H1 (cell line): ENCODE data around the gene CEACAM21. TPM values are rescaled to one million over a fixed set of nuclear protein-coding genes. Genes with fewer than 3 reads are reported as not detected.

Source experiments
- CTCF ChIA-PET: fragments of 300-600 bp; sonication (Branson Sonifier 250); formaldehyde crosslinking; loops from one replicate; lab custom pipeline; 2021; ENCODE audit not compliant: partially characterized antibody; lab: Charles Lee
- POLR2A ChIA-PET: fragments of 300-600 bp; sonication (Branson Sonifier 250); formaldehyde crosslinking; loops from one replicate; lab custom pipeline; 2021; ENCODE audit warnings: inconsistent platforms; ENCODE audit not compliant: partially characterized antibody; lab: Charles Lee
- DNase-seq, 2 experiments: peaks; one replicate each; pipeline versions ENCODE4 v3.0.0 to v3.0.0-alpha.2; 2010 to 2022; ENCODE audit warnings: low spot score in 2 of 2, low read depth in 1 of 2, mixed read lengths in 1 of 2
- FAIRE-seq: peaks from 2 replicates; lab custom pipeline; 2011; peaks lifted over from hg19 to GRCh38; lab: Jason Lieb, UNC
- H2AFZ ChIP-seq: 2 replicates; pipeline ENCODE4 v1.8.1; 2012; ENCODE audit warnings: low read length, inconsistent platforms
- H2AK5ac ChIP-seq: 2 replicates; pipeline ENCODE4 v1.6.1; 2013; ENCODE audit warnings: low read depth, low read length
- H2BK120ac ChIP-seq: replicated peaks from 2 replicates; pipeline ENCODE3; 2013; ENCODE audit warnings: low read depth, low read length, inconsistent platforms
- H2BK12ac ChIP-seq: 2 replicates; pipeline ENCODE4 v1.6.1; 2013; ENCODE audit warnings: low read depth, low read length
- H2BK15ac ChIP-seq: 2 replicates; pipeline ENCODE4 v1.6.1; 2013; ENCODE audit warnings: low read length
- H2BK20ac ChIP-seq: 2 replicates; pipeline ENCODE4 v1.6.1; 2013; ENCODE audit warnings: low read length
- H2BK5ac ChIP-seq: 2 replicates; pipeline ENCODE4 v1.6.1; 2013; ENCODE audit warnings: low read depth, low read length
- H3K14ac ChIP-seq: 2 replicates; pipeline ENCODE4 v1.6.1; 2013; ENCODE audit warnings: inconsistent platforms; ENCODE audit not compliant: insufficient read length
- H3K18ac ChIP-seq: 2 replicates; pipeline ENCODE4 v1.6.1; 2013; ENCODE audit warnings: low read length; ENCODE audit errors: extremely low read depth
- H3K23ac ChIP-seq: 2 replicates; pipeline ENCODE4 v1.6.1; 2013; ENCODE audit warnings: inconsistent platforms; ENCODE audit not compliant: insufficient read length
- H3K23me2 ChIP-seq: 2 replicates; pipeline ENCODE4 v1.6.1; 2013; ENCODE audit warnings: low read depth, low read length
- H3K27ac ChIP-seq: 2 replicates; pipeline ENCODE4 v1.6.1; 2011; ENCODE audit warnings: low read depth, low read length, inconsistent platforms
- H3K27me3 ChIP-seq, 4 experiments: replicated peaks in 1 of 4; 1 replicate in 1 of 4; 2 replicates in 3 of 4; pipeline versions ENCODE4 v1.6.1 to v1.8.1; 2011 to 2013; ENCODE audit warnings: low read length in 3 of 4, mild to moderate bottlenecking in 3 of 4, inconsistent platforms in 2 of 4, mixed read lengths in 2 of 4, moderate library complexity in 1 of 4; ENCODE audit not compliant: control insufficient read depth in 3 of 4, insufficient read depth in 3 of 4; ENCODE audit errors: extremely low read depth in 1 of 4
- H3K36me3 ChIP-seq, 4 experiments: 2 replicates each; pipeline versions ENCODE4 v1.6.1 to v1.8.1; 2011 to 2013; ENCODE audit warnings: mild to moderate bottlenecking in 4 of 4, low read length in 3 of 4, moderate library complexity in 2 of 4, control low read depth in 1 of 4, inconsistent platforms in 1 of 4; ENCODE audit not compliant: insufficient read depth in 4 of 4, control insufficient read depth in 2 of 4
- H3K4ac ChIP-seq: replicated peaks from 2 replicates; pipeline ENCODE3; 2013; ENCODE audit warnings: low read length, low read depth, mixed read lengths, inconsistent platforms; ENCODE audit not compliant: insufficient read length
- H3K4me1 ChIP-seq, 4 experiments: replicated peaks in 1 of 4; 1 replicate in 1 of 4; 2 replicates in 3 of 4; pipeline versions ENCODE4 v1.6.1 to v1.8.1; 2011 to 2013; ENCODE audit warnings: low read length in 3 of 4, inconsistent platforms in 2 of 4, mixed read lengths in 1 of 4; ENCODE audit not compliant: insufficient read depth in 4 of 4, control insufficient read depth in 3 of 4
- H3K4me2 ChIP-seq, 2 experiments: 2 replicates each; pipeline versions ENCODE4 v1.6.1 to v1.8.1; 2011 to 2013; ENCODE audit warnings: low read depth in 2 of 2, low read length in 2 of 2, control low read depth in 1 of 2, inconsistent platforms in 1 of 2, mild to moderate bottlenecking in 1 of 2; ENCODE audit not compliant: insufficient read depth in 1 of 2
- H3K4me3 ChIP-seq, 4 experiments: fragments of 200-600, 300-600 bp in 1 of 4; sonication (generic), shearing (Covaris generic), sonication (Bioruptor Twin) in 1 of 4; 2 replicates each; pipeline versions ENCODE4 v1.5.1 to v1.8.1; 2011 to 2016; ENCODE audit warnings: low read length in 4 of 4, low read depth in 3 of 4, control low read depth in 2 of 4, inconsistent platforms in 2 of 4, mild to moderate bottlenecking in 2 of 4, mixed read lengths in 1 of 4, moderate library complexity in 1 of 4; ENCODE audit not compliant: insufficient read depth in 2 of 4; ENCODE audit errors: extremely low read depth in 1 of 4
- H3K56ac ChIP-seq: replicated peaks from 2 replicates; pipeline ENCODE3; 2013; ENCODE audit warnings: low read depth, mild to moderate bottlenecking, mixed read lengths, low read length, inconsistent platforms; ENCODE audit not compliant: insufficient read length
- H3K79me1 ChIP-seq: 2 replicates; pipeline ENCODE4 v1.6.1; 2013; ENCODE audit warnings: low read depth, low read length, control low read depth
- H3K79me2 ChIP-seq, 2 experiments: 2 replicates each; pipeline versions ENCODE4 v1.6.1 to v1.8.1; 2012 to 2013; ENCODE audit warnings: low read length in 2 of 2, mild to moderate bottlenecking in 2 of 2, inconsistent platforms in 1 of 2; ENCODE audit not compliant: insufficient read depth in 2 of 2, control insufficient read depth in 1 of 2
- H3K9ac ChIP-seq, 4 experiments: replicated peaks in 1 of 4; 1 replicate in 1 of 4; 2 replicates in 3 of 4; pipeline versions ENCODE4 v1.6.1 to v1.8.1; 2011 to 2013; ENCODE audit warnings: low read depth in 3 of 4, low read length in 3 of 4, control low read depth in 2 of 4, mild to moderate bottlenecking in 2 of 4, moderate library complexity in 2 of 4, inconsistent platforms in 1 of 4; ENCODE audit errors: extremely low read depth in 1 of 4
- H3K9me3 ChIP-seq, 2 experiments: 2 replicates each; pipeline versions ENCODE4 v1.6.1 to v1.8.1; 2012 to 2013; ENCODE audit warnings: mild to moderate bottlenecking in 2 of 2, moderate library complexity in 2 of 2, control low read depth in 1 of 2, inconsistent platforms in 1 of 2, low read depth in 1 of 2, low read length in 1 of 2, mixed read lengths in 1 of 2; ENCODE audit not compliant: insufficient read depth in 2 of 2
- H4K20me1 ChIP-seq, 2 experiments: replicated peaks in 1 of 2; 2 replicates each; pipeline versions ENCODE3 to v1.8.1; 2011 to 2013; ENCODE audit warnings: inconsistent platforms in 2 of 2, low read length in 2 of 2, mild to moderate bottlenecking in 1 of 2; ENCODE audit not compliant: insufficient read depth in 2 of 2, control insufficient read depth in 1 of 2
- H4K5ac ChIP-seq: 2 replicates; pipeline ENCODE4 v1.6.1; 2013; ENCODE audit warnings: low read length, low read depth, mixed read lengths, inconsistent platforms; ENCODE audit not compliant: insufficient read length
- H4K8ac ChIP-seq: 2 replicates; pipeline ENCODE4 v1.8.0; 2013; ENCODE audit warnings: mild to moderate bottlenecking, moderate library complexity, low read length, inconsistent platforms; ENCODE audit not compliant: insufficient read depth; ENCODE audit errors: extremely low read depth
- H4K91ac ChIP-seq: replicated peaks from 2 replicates; pipeline ENCODE3; 2013; ENCODE audit warnings: low read length, mixed read lengths, inconsistent platforms; ENCODE audit not compliant: insufficient read length
- CHD1 ChIP-seq: IDR thresholded peaks from 2 replicates; pipeline ENCODE4 v1.6.1; 2012; ENCODE audit warnings: low read depth, low read length, improper control_type of control experiment
- CTBP2 ChIP-seq: IDR thresholded peaks from 2 replicates; pipeline ENCODE4 v1.7.0; 2011; ENCODE audit warnings: borderline replicate concordance, mild to moderate bottlenecking, moderate library complexity, mixed read lengths, low read length; ENCODE audit not compliant: insufficient read depth, insufficient read length
- GTF2F1 ChIP-seq: IDR thresholded peaks from 2 replicates; pipeline ENCODE4 v1.6.1; 2012; ENCODE audit warnings: low read depth, low read length, improper control_type of control experiment, borderline replicate concordance
- WGBS, 2 experiments: shearing (Covaris generic) in 1 of 2; methylation state at CpG; one replicate each; pipeline versions ENCODE4 v1.1.6 to v1.1.7; 2013 to 2015; ENCODE audit warnings: low lambda C conversion rate in 2 of 2, mixed read lengths in 2 of 2, inconsistent platforms in 1 of 2, low coverage in 1 of 2, missing lambda C conversion rate in 1 of 2; ENCODE audit not compliant: insufficient replicate concordance in 2 of 2, insufficient coverage in 1 of 2, insufficient read length in 1 of 2; ENCODE audit errors: extremely low coverage in 1 of 2, missing lambda C conversion rate in 1 of 2; 5-methylcytosine and 5-hydroxymethylcytosine counted together
- polyA plus RNA-seq, 7 experiments: library from polyadenylated mRNA; depleted of rRNA in 3 of 7; stranded (reverse) in 5 of 7; unstranded in 2 of 7; fragments of >200 nt in 5 of 7; fragments of 200-250 nt in 2 of 7; gene quantifications; 1 replicate in 5 of 7; 2 replicates in 1 of 7; 4 replicates in 1 of 7; pipeline versions ENCODE4 v1.2.1 to v1.2.3, GENCODE V29; 2011 to 2013; ENCODE audit warnings: missing spikeins in 2 of 7, mixed read lengths in 2 of 7
- total RNA-seq: library from RNA; stranded (reverse); fragmentation: NEBNext Ultra II Directional; extraction: Animal tissue kit (Norgen Biotek cat#: 25700); gene quantifications from 2 replicates; pipeline ENCODE4 v1.2.1, GENCODE V29; 2021

CEACAM21 gene
- total and polyA plus RNA-seq, 2 of the 8 experiments (the other 6 are each of a cell fraction or from before 2014, with no cell fraction given) = not detected

DNA sequence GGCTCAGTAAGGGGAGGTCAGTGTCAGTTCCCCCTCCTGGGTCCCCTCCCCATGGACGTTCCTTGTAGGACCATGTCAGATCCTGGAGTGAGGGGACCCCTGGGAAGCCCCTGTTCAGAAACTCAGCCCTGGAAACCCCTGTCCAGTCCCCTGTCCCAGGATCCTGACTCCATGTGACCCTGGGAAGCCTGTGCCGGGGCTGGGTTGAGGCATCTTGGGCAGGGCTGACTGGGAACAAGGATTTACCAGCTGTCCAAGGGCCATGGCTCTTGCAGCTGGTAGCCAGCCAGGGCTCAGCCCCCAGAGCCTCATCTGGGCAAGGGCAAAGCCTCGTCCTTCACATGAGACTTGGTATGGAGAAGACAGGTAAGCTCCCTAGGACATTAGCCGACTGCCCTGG, 25.8 kb downstream of the CEACAM21 start:
- Histone ChIP-seq H2AFZ (no peak overlapping the region), H3K79me1 (no peaks in the 10 kb centered on the region), H2BK12ac (no peak overlapping the region), H3K18ac (no peak overlapping the region), H3K4me3 (no peak overlapping the region), H3K56ac (no peak overlapping the region), H3K9me3 (peaks cover 50 to 68% of the 10 kb centered on the region in 2 experiments), H2BK120ac (no peak overlapping the region), H2BK15ac (no peak overlapping the region), H3K4ac (no peak overlapping the region), H4K8ac (no peak overlapping the region), H3K23ac (no peak overlapping the region), H4K91ac (no peak overlapping the region), H2AK5ac (no peak overlapping the region), H4K5ac (no peak overlapping the region), H3K14ac (no peak overlapping the region), H3K36me3 (no peaks in the 10 kb centered on the region), H3K23me2 (no peaks in the 10 kb centered on the region), H3K79me2 (no peaks in the 10 kb centered on the region), H3K27ac (no peak overlapping the region), H2BK5ac (no peak overlapping the region), H3K9ac (no peak overlapping the region), H2BK20ac (no peak overlapping the region), H4K20me1 (no peaks in the 10 kb centered on the region), H3K4me2 (no peak overlapping the region), H3K4me1 (no peaks in the 10 kb centered on the region), H3K27me3 (no peaks in the 10 kb centered on the region)
- DNase-seq = no peak
- POLR2A ChIA-PET = no interaction called here
- CTCF ChIA-PET = interaction anchor here (0.8 kb wide), 1 partner anchor 152 kb away, joined by 3 read pairs; no protein-coding TSS in a partner anchor
- WGBS, 2 experiments = 68% methylated on average over 4 of the region's 4 CpGs; no CpG with 5 or more reads in 1 of the 2 experiments
- no peak for FAIRE-seq
- TF ChIP-seq GTF2F1 (no peak), CTBP2 (no peak), CHD1 (no peak)
